ENCODE data around the gene FAM163A.

GRCh38 chr1:179767996-179768395 lies 24.9 kb downstream of the FAM163A start:
- TF ChIP-seq STAT5A (IDR thresholded peaks at IDR 0.05; ENCODE audit: borderline replicate concordance, low read length) (no peak), SMARCB1 (IDR thresholded peaks at IDR 0.05; ENCODE audit: insufficient read length, low read depth) (no peak), SNIP1 (IDR thresholded peaks at IDR 0.05; ENCODE audit: low read depth) (no peak), CHAMP1 (IDR thresholded peaks at IDR 0.05) (no peak), POLR2AphosphoS5 (IDR thresholded peaks at IDR 0.05; ENCODE audit: control insufficient read depth, insufficient read depth, low read depth, low read length) (no peak), ZBTB8A (IDR thresholded peaks at IDR 0.05; ENCODE audit: partially characterized antibody) (no peak), CTCF (IDR thresholded peaks at IDR 0.05 in 2 of 3, conservative IDR thresholded peaks at IDR 0.05 in 1 of 3; ENCODE audit: insufficient read depth in 2 of 3, low read depth in 1 of 3, low read length in 3 of 3) (no peak), POLR2A (conservative IDR thresholded peaks at IDR 0.05) (no peak), SAFB2 (IDR thresholded peaks at IDR 0.05; ENCODE audit: borderline replicate concordance, low read depth, low read length, severe bottlenecking) (no peak), PCBP1 (IDR thresholded peaks at IDR 0.05; ENCODE audit: low read depth, low read length, poor library complexity, severe bottlenecking) (no peak), CSDE1 (IDR thresholded peaks at IDR 0.05) (no peak), ZNF589 (CRISPR knock-in tag; IDR thresholded peaks at IDR 0.05; ENCODE audit: low read depth) (no peak)
